BLaER1 treated with 17β-estradiol and CSF1 and Interleukin-3, amounts not matched to agents 10 nM and 100 nM (cell line): Measurements from ENCODE around the gene NAP1L4.
A peak's percentile ranks its signal among the peaks of the same experiment; 100 is the strongest.
"Not testable (repeated sequence)": the region's sequence is repeated elsewhere in the genome, so short reads cannot be mapped to it uniquely, and the experiment has no call there.

Experiments
- H3K27ac ChIP-seq, 11 experiments: shearing (Covaris generic); formaldehyde crosslinking; 2 replicates each; pipeline ENCODE4 v1.8.1; 2022
- H3K27me3 ChIP-seq, 11 experiments: shearing (Covaris generic); formaldehyde crosslinking; 2 replicates each; pipeline ENCODE4 v1.8.1; 2022
- H3K36me3 ChIP-seq, 11 experiments: shearing (Covaris generic); formaldehyde crosslinking; 2 replicates each; pipeline ENCODE4 v1.8.1; 2022
- H3K4me1 ChIP-seq, 10 experiments: shearing (Covaris generic); formaldehyde crosslinking; 2 replicates each; pipeline ENCODE4 v1.8.1; 2022
- H3K4me2 ChIP-seq, 11 experiments: shearing (Covaris generic); formaldehyde crosslinking; 2 replicates each; pipeline ENCODE4 v1.8.1; 2022
- H3K4me3 ChIP-seq, 10 experiments: shearing (Covaris generic); formaldehyde crosslinking; 2 replicates each; pipeline ENCODE4 v1.8.1; 2022
- H3K9ac ChIP-seq, 11 experiments: shearing (Covaris generic); formaldehyde crosslinking; 2 replicates each; pipeline ENCODE4 v1.8.1; 2022
- H3K9me3 ChIP-seq, 11 experiments: shearing (Covaris generic); formaldehyde crosslinking; replicated peaks in 1 of 11; 2 replicates each; pipeline ENCODE4 v1.8.1; 2022
- H4K20me1 ChIP-seq, 11 experiments: shearing (Covaris generic); formaldehyde crosslinking; 2 replicates each; pipeline ENCODE4 v1.8.1; 2022
- Cebpa-rat ChIP-seq, 11 experiments: shearing (Covaris generic); IDR thresholded peaks; 2 replicates each; pipeline ENCODE4 v1.8.1; 2022

The NAP1L4 gene

GRCh38 chr11:2943711-2944118, 48.4 kb downstream of the NAP1L4 start:
- H3K4me3 ChIP-seq = no peak overlapping the region
- H3K9me3 ChIP-seq = peaks cover 10 to 19% (median 16%) of the 10 kb centered on the region in 11 experiments
- H3K4me1 ChIP-seq = peaks cover 34 to 73% (median 57%) of the 10 kb centered on the region in 10 experiments
- H3K4me2 ChIP-seq = peak overlapping the region in 4 of 11 experiments; percentile 5 to 86 (median 32); a peak in 4 of 22 replicates
- H3K36me3 ChIP-seq = peaks cover 28 to 64% (median 47%) of the 10 kb centered on the region in 11 experiments
- H3K9ac ChIP-seq = no peak overlapping the region
- no peaks in the 10 kb centered on the region for H3K27me3 ChIP-seq
- H3K27ac ChIP-seq = peak overlapping the region in 1 of 11 experiments; percentile 32; a peak in 1 of 22 replicates
- H4K20me1 ChIP-seq = peaks cover 34 to 73% (median 59%) of the 10 kb centered on the region in 11 experiments; a peak in 21 of 22 replicates
- TF ChIP-seq Cebpa-rat (IDR thresholded peaks at IDR 0.05) = no peak

GRCh38 chr11:2942872-2943710, 49.0 kb downstream of the NAP1L4 start:
- TF ChIP-seq Cebpa-rat (IDR thresholded peaks at IDR 0.05) = no peak
- Histone ChIP-seq H3K4me3 (no peak overlapping the region), H3K4me1 (peaks cover 34 to 70% (median 56%) of the 10 kb centered on the region in 10 experiments), H3K36me3 (peaks cover 22 to 58% (median 41%) of the 10 kb centered on the region in 11 experiments), H4K20me1 (peaks cover 34 to 67% (median 53%) of the 10 kb centered on the region in 11 experiments; a peak in 21 of 22 replicates), H3K4me2 (peak overlapping the region in 4 of 11 experiments; percentile 5 to 86 (median 32); a peak in 3 of 22 replicates), H3K27me3 (no peaks in the 10 kb centered on the region), H3K9ac (no peak overlapping the region), H3K27ac (no peak overlapping the region), H3K9me3 (peaks cover 15 to 25% (median 22%) of the 10 kb centered on the region in 11 experiments)

GRCh38 chr11:2942447-2942846, 49.7 kb downstream of the NAP1L4 start:
- peaks cover 16 to 51% (median 35%) of the 10 kb centered on the region in 11 experiments for H3K36me3 ChIP-seq
- no peak overlapping the region for H3K9ac ChIP-seq
- peaks cover 22 to 31% (median 29%) of the 10 kb centered on the region in 11 experiments for H3K9me3 ChIP-seq
- peaks cover 34 to 61% (median 47%) of the 10 kb centered on the region in 11 experiments; a peak in 21 of 22 replicates for H4K20me1 ChIP-seq
- peaks cover 34 to 64% (median 52%) of the 10 kb centered on the region in 10 experiments for H3K4me1 ChIP-seq
- H3K4me2 ChIP-seq = no peak overlapping the region
- no peak overlapping the region for H3K27ac ChIP-seq
- H3K27me3 ChIP-seq = no peaks in the 10 kb centered on the region
- H3K4me3 ChIP-seq = no peak overlapping the region
- no peak for TF ChIP-seq Cebpa-rat (IDR thresholded peaks at IDR 0.05)

DNA sequence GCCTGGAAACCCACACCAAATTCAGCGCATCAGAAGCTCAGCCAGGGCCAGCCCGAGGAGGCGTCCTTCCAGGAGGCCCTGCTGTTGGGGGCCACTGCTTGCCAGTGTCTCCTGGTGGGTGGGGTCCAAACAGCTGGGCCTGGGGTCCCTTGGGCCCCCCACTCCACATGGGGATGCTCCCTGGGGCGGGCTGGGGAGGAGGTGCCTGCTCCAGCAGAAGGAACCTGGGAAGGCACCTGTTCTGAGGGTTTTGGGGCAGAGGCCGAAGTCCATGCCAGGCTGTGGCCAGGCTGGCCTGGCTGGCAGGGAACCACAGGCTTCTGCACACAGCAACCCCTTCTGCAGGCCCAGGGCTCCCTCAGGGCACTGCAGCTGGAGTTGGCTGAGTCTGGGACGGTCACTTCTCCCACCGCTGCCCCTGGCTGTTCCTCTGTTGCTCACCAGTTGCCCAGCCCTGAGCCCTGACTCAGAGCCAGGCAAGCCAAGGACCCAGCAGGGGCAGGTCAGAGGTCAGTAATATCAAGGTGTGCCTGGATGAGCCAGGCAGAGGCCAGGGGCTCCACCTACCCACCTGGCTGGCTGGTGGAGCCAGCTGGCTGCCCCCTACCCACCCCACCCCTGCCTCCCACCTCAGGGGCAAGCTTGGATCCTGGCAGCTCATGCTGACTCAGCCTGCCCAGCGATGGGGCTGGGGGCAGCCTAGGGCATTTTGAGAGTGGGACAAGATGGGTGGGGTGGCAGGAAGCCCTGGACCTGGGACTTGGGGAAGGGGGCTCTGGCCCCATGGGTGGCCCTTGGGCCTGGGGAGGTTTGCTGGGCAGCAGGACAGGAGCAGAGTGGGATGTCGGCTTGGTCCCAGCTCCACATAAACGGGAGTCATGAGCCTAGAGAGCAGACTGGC, 51.0 kb downstream of the NAP1L4 start:
- H3K9me3 ChIP-seq = peaks cover 30 to 41% (median 35%) of the 10 kb centered on the region in 11 experiments
- peaks cover 21 to 48% (median 34%) of the 10 kb centered on the region in 11 experiments; a peak in 20 of 22 replicates for H4K20me1 ChIP-seq
- TF ChIP-seq Cebpa-rat (IDR thresholded peaks at IDR 0.05) = no peak
- no peaks in the 10 kb centered on the region for H3K27me3 ChIP-seq
- H3K4me3 ChIP-seq = no peak overlapping the region
- H3K27ac ChIP-seq = peak overlapping the region in 5 of 11 experiments; percentile 6 to 82 (median 32); a peak in 8 of 22 replicates
- peaks cover 10 to 39% (median 23%) of the 10 kb centered on the region in 11 experiments for H3K36me3 ChIP-seq
- peak overlapping the region in 7 of 11 experiments; percentile 7 to 59 (median 49); a peak in 12 of 22 replicates for H3K4me2 ChIP-seq
- peak overlapping the region in 1 of 11 experiments; percentile 54; a peak in 2 of 22 replicates for H3K9ac ChIP-seq
- H3K4me1 ChIP-seq = peaks cover 21 to 52% (median 39%) of the 10 kb centered on the region in 10 experiments

GRCh38 chr11:2940147-2940920, 51.8 kb downstream of the NAP1L4 start:
- Histone ChIP-seq H3K36me3 (peaks cover 10 to 34% (median 22%) of the 10 kb centered on the region in 11 experiments), H3K9me3 (peaks cover 30 to 41% (median 35%) of the 10 kb centered on the region in 11 experiments), H3K4me2 (peak overlapping the region in 7 of 11 experiments; percentile 7 to 59 (median 49); a peak in 12 of 22 replicates), H3K27me3 (no peaks in the 10 kb centered on the region), H3K4me1 (peaks cover 13 to 43% (median 31%) of the 10 kb centered on the region in 10 experiments; a peak in 19 of 20 replicates), H3K27ac (peak overlapping the region in 7 of 11 experiments; percentile 6 to 82 (median 54); a peak in 12 of 22 replicates), H3K9ac (peak overlapping the region in 3 of 11 experiments; percentile 9 to 54 (median 34); a peak in 3 of 22 replicates), H4K20me1 (peaks cover 13 to 39% (median 26%) of the 10 kb centered on the region in 11 experiments; a peak in 19 of 22 replicates), H3K4me3 (no peak overlapping the region)
- TF ChIP-seq Cebpa-rat (IDR thresholded peaks at IDR 0.05) = no peak

DNA sequence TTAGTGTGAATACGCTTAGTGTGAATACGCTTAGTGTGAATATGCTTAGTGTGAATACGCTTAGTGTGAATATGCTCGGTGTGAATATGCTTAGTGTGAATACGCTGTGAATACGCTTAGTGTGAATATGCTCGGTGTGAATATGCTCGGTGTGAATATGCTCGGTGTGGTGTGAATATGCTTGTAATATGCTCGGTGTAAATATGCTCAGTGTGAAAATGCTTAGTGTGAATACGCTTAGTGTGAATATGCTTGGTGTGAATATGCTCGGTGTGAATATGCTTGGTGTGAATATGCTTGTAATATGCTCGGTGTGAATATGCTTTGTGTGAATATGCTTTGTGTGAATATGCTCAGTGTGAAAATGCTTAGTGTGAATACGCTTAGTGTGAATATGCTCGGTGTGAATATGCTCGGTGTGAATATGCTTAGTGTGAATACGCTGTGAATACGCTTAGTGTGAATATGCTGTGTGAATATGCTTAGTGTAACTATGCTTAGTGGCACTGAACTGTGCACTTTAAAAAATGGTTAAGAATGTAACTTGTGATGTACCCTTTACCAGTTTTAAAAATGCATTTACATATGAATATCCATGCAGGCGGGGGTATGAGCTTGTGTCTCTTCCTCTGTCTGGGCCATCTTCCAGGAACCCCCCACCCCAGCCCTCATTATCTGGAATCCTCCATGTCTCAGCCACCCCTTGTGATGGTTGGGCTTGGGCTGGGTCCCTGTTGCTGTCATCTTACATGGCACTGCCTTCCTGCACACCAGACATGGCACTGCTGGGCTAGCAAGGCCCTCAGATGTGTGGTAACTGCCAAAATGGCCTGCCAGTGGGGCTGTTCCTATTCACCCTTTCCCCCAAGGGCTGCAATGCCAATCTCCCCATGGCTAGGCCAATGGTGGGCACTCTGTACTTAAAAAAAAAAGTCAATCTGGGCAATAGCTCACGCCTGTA, 53.4 kb downstream of the NAP1L4 start:
- Histone ChIP-seq H4K20me1 (peaks cover 0 to 23% (median 10%) of the 10 kb centered on the region in 11 experiments; a peak in 15 of 22 replicates), H3K36me3 (peaks cover 0 to 18% (median 6%) of the 10 kb centered on the region in 11 experiments; a peak in 17 of 22 replicates), H3K9me3 (peaks cover 30 to 41% (median 35%) of the 10 kb centered on the region in 11 experiments), H3K4me3 (peak overlapping the region in 1 of 10 experiments; percentile 25; a peak in 1 of 20 replicates), H3K4me1 (peaks cover 18 to 38% (median 25%) of the 10 kb centered on the region in 10 experiments)
- not testable (repeated sequence) for H3K27ac ChIP-seq, H3K27me3 ChIP-seq, H3K4me2 ChIP-seq, H3K9ac ChIP-seq

- not testable (repeated sequence) for H3K27ac ChIP-seq, H3K4me3 ChIP-seq, H3K27me3 ChIP-seq, H3K4me2 ChIP-seq, H3K9ac ChIP-seq
- peaks cover 0 to 15% (median under 1%) of the 10 kb centered on the region in 11 experiments; a peak in 10 of 22 replicates for H4K20me1 ChIP-seq
- H3K9me3 ChIP-seq = peaks cover 30 to 41% (median 35%) of the 10 kb centered on the region in 11 experiments
- H3K36me3 ChIP-seq = peaks cover 0 to 12% (median 0%) of the 10 kb centered on the region in 11 experiments; a peak in 3 of 22 replicates
- peaks cover 26 to 38% (median 30%) of the 10 kb centered on the region in 10 experiments for H3K4me1 ChIP-seq
Observed at GRCh38 chr11:2937641-2938457, 54.3 kb downstream of the NAP1L4 start.
